ENCODE data around the gene CCND3. TPM values are rescaled to one million over a fixed set of nuclear protein-coding genes. Genes with fewer than 3 reads are reported as not detected.

CCND3 gene
- total RNA-seq, 4 donors from 2014 or later = 28.9 to 48.7 (median 44.7) TPM

DNA sequence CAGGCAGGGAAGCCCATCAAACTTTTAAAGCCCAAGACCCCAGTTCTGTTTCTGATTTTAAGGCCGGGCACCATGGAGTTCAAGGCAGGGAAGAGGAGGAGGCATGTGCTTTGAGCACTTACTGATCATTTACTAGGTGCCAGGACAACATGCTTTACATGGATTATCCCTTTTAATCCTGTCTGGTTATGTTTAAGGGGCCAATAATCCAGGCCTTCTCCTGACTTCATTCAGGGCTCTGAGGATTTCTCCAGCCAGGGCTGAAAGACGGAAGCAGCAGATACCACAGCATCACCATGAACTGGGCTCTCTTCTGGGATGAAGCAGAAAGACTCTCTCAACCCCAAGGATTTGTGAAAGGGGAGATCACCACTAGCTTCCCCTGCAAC is 4.1 kb downstream of the CCND3 start:
- Histone ChIP-seq H3K27me3 (no peaks in the 10 kb centered on the region), H3K36me3 (peaks cover 0 to 35% of the 10 kb centered on the region in 2 donors), H3K9me3 (no peaks in the 10 kb centered on the region), H3K27ac (peak overlapping the region in 2 of 4 donors; percentile 20 to 77), H3K4me1 (peaks cover 22 to 33% of the 10 kb centered on the region in 2 donors), H3K4me3 (no peak overlapping the region)
- DNase-seq (no peak), ATAC-seq (no peak)
- in situ Hi-C loops (cut with MboI; ENCODE audit: low sequenced_read_pairs in 4 of 4) = loop anchor here in 3 of 4 donors (5.0 to 25.0 kb wide), 3 partner anchors 107 to 625 kb away; partner anchors contain the start of gene UBR2 (in 1 of the 3)
- TF ChIP-seq, protein P1, sequence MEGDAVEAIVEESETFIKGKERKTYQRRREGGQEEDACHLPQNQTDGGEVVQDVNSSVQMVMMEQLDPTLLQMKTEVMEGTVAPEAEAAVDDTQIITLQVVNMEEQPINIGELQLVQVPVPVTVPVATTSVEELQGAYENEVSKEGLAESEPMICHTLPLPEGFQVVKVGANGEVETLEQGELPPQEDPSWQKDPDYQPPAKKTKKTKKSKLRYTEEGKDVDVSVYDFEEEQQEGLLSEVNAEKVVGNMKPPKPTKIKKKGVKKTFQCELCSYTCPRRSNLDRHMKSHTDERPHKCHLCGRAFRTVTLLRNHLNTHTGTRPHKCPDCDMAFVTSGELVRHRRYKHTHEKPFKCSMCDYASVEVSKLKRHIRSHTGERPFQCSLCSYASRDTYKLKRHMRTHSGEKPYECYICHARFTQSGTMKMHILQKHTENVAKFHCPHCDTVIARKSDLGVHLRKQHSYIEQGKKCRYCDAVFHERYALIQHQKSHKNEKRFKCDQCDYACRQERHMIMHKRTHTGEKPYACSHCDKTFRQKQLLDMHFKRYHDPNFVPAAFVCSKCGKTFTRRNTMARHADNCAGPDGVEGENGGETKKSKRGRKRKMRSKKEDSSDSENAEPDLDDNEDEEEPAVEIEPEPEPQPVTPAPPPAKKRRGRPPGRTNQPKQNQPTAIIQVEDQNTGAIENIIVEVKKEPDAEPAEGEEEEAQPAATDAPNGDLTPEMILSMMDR (IDR thresholded peaks at IDR 0.05 in 4 of 5, conservative IDR thresholded peaks at IDR 0.05 in 1 of 5) = no peak
- TF ChIP-seq POLR2A (IDR thresholded peaks at IDR 0.05) = no peak
- intact Hi-C loops (cut with DNase I; ENCODE audit: low total_unique reads) = no loop called here

DNA sequence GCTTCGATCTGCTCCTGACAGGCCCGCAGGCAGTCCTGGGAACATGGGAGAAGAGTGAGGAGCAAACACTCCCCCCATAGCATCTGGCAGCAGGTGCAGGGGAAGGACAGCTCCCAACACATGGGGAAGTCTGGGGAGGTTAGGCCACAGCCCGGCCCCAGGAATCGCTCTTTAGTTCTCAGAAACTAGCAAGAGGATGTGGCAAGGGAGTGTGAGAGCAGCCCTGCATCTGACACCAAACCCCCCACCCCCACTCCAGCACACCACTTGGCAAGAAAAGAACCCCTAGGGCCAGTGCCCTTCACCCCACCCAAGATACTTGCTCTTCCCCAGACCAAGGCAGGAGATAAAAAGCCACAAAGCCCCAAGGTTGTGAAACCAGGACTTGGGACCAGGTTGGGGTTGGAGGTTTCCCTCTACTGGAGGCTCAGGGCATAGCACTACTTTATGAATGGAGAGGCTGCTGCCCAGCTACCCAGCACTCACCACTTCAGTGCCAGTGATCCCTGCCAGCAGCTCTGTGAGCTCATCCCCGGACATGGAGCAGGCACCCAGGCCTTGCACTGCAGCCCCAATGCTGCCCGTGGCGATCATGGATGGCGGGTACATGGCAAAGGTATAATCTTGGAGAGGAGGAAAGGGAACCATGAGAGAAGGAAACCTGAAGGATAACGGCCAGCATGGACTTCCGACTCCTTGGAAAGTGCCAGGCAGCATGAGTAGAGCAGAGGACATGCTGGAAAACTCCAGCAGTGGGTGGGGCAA is 5.4 kb downstream of the CCND3 start:
- intact Hi-C loops (cut with DNase I; ENCODE audit: low total_unique reads) = no loop called here
- Histone ChIP-seq H3K36me3 (peaks cover 0 to 47% of the 10 kb centered on the region in 2 donors), H3K9me3 (no peaks in the 10 kb centered on the region), H3K4me1 (peaks cover 16 to 27% of the 10 kb centered on the region in 2 donors), H3K4me3 (no peak overlapping the region), H3K27me3 (no peaks in the 10 kb centered on the region), H3K27ac (peak overlapping the region in 1 of 4 donors; percentile 31)
- in situ Hi-C loops (cut with MboI; ENCODE audit: low sequenced_read_pairs in 4 of 4) = loop anchor here in 3 of 4 donors (5.0 to 25.0 kb wide), 3 partner anchors 109 to 626 kb away; partner anchors contain the start of gene UBR2 (in 1 of the 3)
- DNase-seq = peak; percentile 45 to 82
- peak; percentile 83 to 91 for ATAC-seq
- TF ChIP-seq, protein P1 (IDR thresholded peaks at IDR 0.05 in 4 of 5, conservative IDR thresholded peaks at IDR 0.05 in 1 of 5) = peak; percentile 62 to 85 (median 80)
- TF ChIP-seq POLR2A (IDR thresholded peaks at IDR 0.05) = no peak

DNA sequence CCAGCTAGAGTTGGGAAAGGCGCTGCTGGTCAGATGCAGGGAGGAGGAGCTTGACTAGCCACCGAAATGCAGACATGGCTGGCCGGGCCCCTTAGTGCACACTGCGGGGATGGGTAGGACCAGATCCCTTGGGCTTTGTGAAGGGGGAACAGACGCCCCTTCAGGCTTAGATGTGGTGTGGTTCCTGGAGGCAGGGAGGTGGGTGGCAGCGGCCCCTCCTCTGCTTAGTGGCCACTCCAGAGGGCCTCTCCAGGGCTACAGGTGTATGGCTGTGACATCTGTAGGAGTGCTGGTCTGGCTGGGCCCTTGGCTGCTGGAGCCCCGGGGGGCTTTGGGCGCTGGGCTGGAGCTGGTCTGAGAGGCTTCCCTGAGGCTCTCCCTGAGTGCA is 5.9 kb downstream of the CCND3 start:
- in situ Hi-C loops (cut with MboI; ENCODE audit: low sequenced_read_pairs in 4 of 4) (loop anchor here in 3 of 4 donors (5.0 to 25.0 kb wide), 3 partner anchors 109 to 627 kb away; partner anchors contain the start of gene UBR2 (in 1 of the 3)), intact Hi-C loops (cut with DNase I; ENCODE audit: low total_unique reads) (no loop called here)
- TF ChIP-seq, protein P1 (IDR thresholded peaks at IDR 0.05 in 4 of 5, conservative IDR thresholded peaks at IDR 0.05 in 1 of 5) = no peak
- TF ChIP-seq POLR2A (IDR thresholded peaks at IDR 0.05) = no peak
- Histone ChIP-seq H3K4me1 (peaks cover 10 to 23% of the 10 kb centered on the region in 2 donors), H3K9me3 (no peaks in the 10 kb centered on the region), H3K27ac (peak overlapping the region in 1 of 4 donors; percentile 31), H3K36me3 (peaks cover 0 to 53% of the 10 kb centered on the region in 2 donors), H3K4me3 (no peak overlapping the region), H3K27me3 (no peaks in the 10 kb centered on the region)
- no peak for DNase-seq
- ATAC-seq = no peak

DNA sequence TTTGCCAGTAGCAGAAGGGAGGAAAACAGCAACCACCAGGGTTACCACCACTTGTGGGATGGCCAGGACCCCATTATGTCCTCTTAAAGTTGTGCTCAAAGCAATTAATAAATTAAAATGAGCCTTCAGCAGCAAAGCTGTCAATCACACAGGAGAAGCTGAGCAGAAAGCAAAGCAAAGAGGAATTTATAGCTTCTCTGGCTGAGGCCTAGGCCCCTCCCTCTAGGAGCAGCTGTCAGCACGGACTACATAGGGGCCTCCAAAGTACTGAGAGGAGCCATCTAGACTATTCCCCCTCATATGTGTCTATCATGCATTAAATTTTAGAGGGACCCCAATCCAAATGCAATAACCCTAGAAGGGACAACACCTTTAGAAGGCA is 6.4 kb downstream of the CCND3 start:
- H3K27ac ChIP-seq = no peak overlapping the region

More for the DNA sequence above, 6.4 kb downstream of the CCND3 start:
- no peaks in the 10 kb centered on the region for H3K27me3 ChIP-seq
- no peaks in the 10 kb centered on the region for H3K9me3 ChIP-seq
- no peak for DNase-seq
- no peak for ATAC-seq
- peaks cover 6 to 18% of the 10 kb centered on the region in 2 donors for H3K4me1 ChIP-seq
- in situ Hi-C loops (cut with MboI; ENCODE audit: low sequenced_read_pairs in 4 of 4) = loop anchor here in 3 of 4 donors (5.0 to 25.0 kb wide), 3 partner anchors 110 to 627 kb away; partner anchors contain the start of gene UBR2 (in 1 of the 3)
- peaks cover 0 to 58% of the 10 kb centered on the region in 2 donors for H3K36me3 ChIP-seq
- no peak overlapping the region for H3K4me3 ChIP-seq
- intact Hi-C loops (cut with DNase I; ENCODE audit: low total_unique reads) = no loop called here
- TF ChIP-seq, protein P1 (IDR thresholded peaks at IDR 0.05 in 4 of 5, conservative IDR thresholded peaks at IDR 0.05 in 1 of 5) = no peak
- no peak for TF ChIP-seq POLR2A (IDR thresholded peaks at IDR 0.05)
